Neural progenitor cell (in vitro differentiated cells): ENCODE data around the gene BEAN1. TPM values are rescaled to one million over a fixed set of nuclear protein-coding genes. Genes with fewer than 3 reads are reported as not detected.

Experiments
- DNase-seq: peaks from one replicate; pipeline ENCODE4 v3.0.0-alpha.2; 2016; ENCODE audit warnings: low spot score
- H2AFZ ChIP-seq: fragments of 200-600 bp; sonication (generic); replicated peaks from 2 replicates; pipeline ENCODE4 v1.6.1; 2016; ENCODE audit warnings: antibody characterized with exemption
- H3F3A ChIP-seq: fragments of 200-600 bp; sonication (generic); 2 replicates; pipeline ENCODE4 v1.6.1; 2016; ENCODE audit warnings: antibody characterized with exemption, low read depth
- H3K27ac ChIP-seq: fragments of 200-600 bp; sonication (generic); 2 replicates; pipeline ENCODE4 v1.5.1; 2016; ENCODE audit warnings: mild to moderate bottlenecking
- H3K27me3 ChIP-seq: fragments of 200-600 bp; sonication (generic); 2 replicates; pipeline ENCODE4 v1.6.1; 2016; ENCODE audit warnings: mild to moderate bottlenecking, moderate library complexity
- H3K36me3 ChIP-seq: fragments of 200-600 bp; sonication (generic); 2 replicates; pipeline ENCODE4 v1.5.1; 2016
- H3K4me1 ChIP-seq: fragments of 200-600 bp; sonication (generic); 2 replicates; pipeline ENCODE4 v1.6.1; 2016; ENCODE audit warnings: mixed run types
- H3K4me2 ChIP-seq: fragments of 200-600 bp; sonication (generic); 2 replicates; pipeline ENCODE4 v1.6.1; 2016
- H3K4me3 ChIP-seq: fragments of 200-600 bp; sonication (generic); 2 replicates; pipeline ENCODE4 v1.5.1; 2016
- H3K79me2 ChIP-seq: fragments of 200-600 bp; sonication (generic); 2 replicates; pipeline ENCODE4 v1.6.1; 2016; ENCODE audit warnings: low read depth
- H3K9ac ChIP-seq: fragments of 200-600 bp; sonication (generic); 2 replicates; pipeline ENCODE4 v1.6.1; 2016
- H3K9me3 ChIP-seq: fragments of 200-600 bp; sonication (generic); 2 replicates; pipeline ENCODE4 v1.5.1; 2016; ENCODE audit warnings: low read depth
- H4K20me1 ChIP-seq: fragments of 200-600 bp; sonication (generic); 2 replicates; pipeline ENCODE4 v1.6.1; 2016; ENCODE audit warnings: low read depth
- H3K27ac Mint-ChIP-seq: 3 replicates; pipeline ENCODE4 v1.8.0; 2021; ENCODE audit warnings: mixed read lengths
- H3K27me3 Mint-ChIP-seq: 2 replicates; pipeline ENCODE4 v1.8.0; 2022; ENCODE audit warnings: low read depth, mild to moderate bottlenecking, inconsistent platforms, moderate library complexity, mixed read lengths; ENCODE audit not compliant: insufficient read depth
- H3K36me3 Mint-ChIP-seq: 3 replicates; pipeline ENCODE4 v1.8.0; 2021; ENCODE audit warnings: mixed read lengths
- H3K4me1 Mint-ChIP-seq: 3 replicates; pipeline ENCODE4 v1.8.0; 2021; ENCODE audit warnings: mixed read lengths
- H3K4me3 Mint-ChIP-seq: 3 replicates; pipeline ENCODE4 v1.8.0; 2021; ENCODE audit warnings: mild to moderate bottlenecking, moderate library complexity, mixed read lengths
- H3K9me3 Mint-ChIP-seq: 3 replicates; pipeline ENCODE4 v1.8.0; 2020; ENCODE audit warnings: mixed read lengths
- CTCF ChIP-seq: fragments of 200-600 bp; sonication (generic); IDR thresholded peaks from 2 replicates; pipeline ENCODE4 v1.5.1; 2017; ENCODE audit warnings: antibody characterized with exemption, mild to moderate bottlenecking
- EZH2 ChIP-seq: fragments of 200-600 bp; sonication (generic); IDR thresholded peaks from 2 replicates; pipeline ENCODE4 v1.6.1; 2017; ENCODE audit warnings: antibody characterized with exemption, mild to moderate bottlenecking, moderate library complexity
- EZH2phosphoT487 ChIP-seq: fragments of 200-600 bp; sonication (generic); IDR thresholded peaks from 2 replicates; pipeline ENCODE4 v1.6.1; 2017; ENCODE audit warnings: antibody characterized with exemption
- total RNA-seq: library from RNA; depleted of rRNA; stranded (reverse); fragments of >200 nt; gene quantifications from 2 replicates; pipeline ENCODE4 v1.2.3, GENCODE V29; 2015; ENCODE audit warnings: low replicate concordance

The BEAN1 gene
- total RNA-seq, 1 donor from 2014 or later, result 0.32 TPM

- Histone ChIP-seq H3K4me3 (no peak overlapping the region), H3K4me1 (peaks cover 25% of the 10 kb centered on the region), H3K27me3 (peaks cover 57% of the 10 kb centered on the region), H3K9me3 (no peaks in the 10 kb centered on the region), H3K27ac (no peak overlapping the region), H3K36me3 (no peaks in the 10 kb centered on the region), H3F3A (peaks cover 32% of the 10 kb centered on the region), H4K20me1 (peaks cover 14% of the 10 kb centered on the region), H2AFZ (no peak overlapping the region), H3K9ac (no peak overlapping the region), H3K79me2 (no peaks in the 10 kb centered on the region), H3K4me2 (no peak overlapping the region)
- Mint-ChIP-seq H3K9me3 (no peaks in the 10 kb centered on the region), H3K27ac (no peak overlapping the region), H3K4me3 (no peak overlapping the region), H3K4me1 (peaks cover 33% of the 10 kb centered on the region), H3K36me3 (no peaks in the 10 kb centered on the region), H3K27me3 (peaks cover 23% of the 10 kb centered on the region)
- DNase-seq, result no peak
- TF ChIP-seq CTCF (no peak), EZH2phosphoT487 (no peak)
Observed at GRCh38 chr16:66431760-66432159, 4.7 kb downstream of the BEAN1 start.

GRCh38 chr16:66432429-66432828 is 5.3 kb downstream of the BEAN1 start:
- H3K27ac Mint-ChIP-seq, result no peak overlapping the region
- H3K4me1 ChIP-seq, result peaks cover 25% of the 10 kb centered on the region

GRCh38 chr16:66434619-66435430 is 7.7 kb downstream of the BEAN1 start:
- H3K4me1 Mint-ChIP-seq, result peaks cover 21% of the 10 kb centered on the region
- no peak overlapping the region for H2AFZ ChIP-seq
- no peak for DNase-seq
- H3K79me2 ChIP-seq, result no peaks in the 10 kb centered on the region
- no peaks in the 10 kb centered on the region for H3K9me3 ChIP-seq
- H3F3A ChIP-seq, result peaks cover 7% of the 10 kb centered on the region
- H3K27ac Mint-ChIP-seq, result no peak overlapping the region
- TF ChIP-seq EZH2phosphoT487 (no peak), CTCF (no peak)
- no peak overlapping the region for H3K4me3 ChIP-seq
- H4K20me1 ChIP-seq, result no peaks in the 10 kb centered on the region
- H3K36me3 ChIP-seq, result no peaks in the 10 kb centered on the region
- H3K4me3 Mint-ChIP-seq, result peak overlapping the region; percentile 67
- H3K36me3 Mint-ChIP-seq, result no peaks in the 10 kb centered on the region
- H3K9me3 Mint-ChIP-seq, result no peaks in the 10 kb centered on the region
- H3K27me3 Mint-ChIP-seq, result peaks cover 6% of the 10 kb centered on the region
- peaks cover 4% of the 10 kb centered on the region for H3K4me1 ChIP-seq
- H3K4me2 ChIP-seq, result no peak overlapping the region
- no peak overlapping the region for H3K27ac ChIP-seq
- H3K9ac ChIP-seq, result no peak overlapping the region
- peaks cover 28% of the 10 kb centered on the region for H3K27me3 ChIP-seq

More at GRCh38 chr16:66432429-66432828, 5.3 kb downstream of the BEAN1 start:
- DNase-seq, result no peak
- Histone ChIP-seq H3K9me3 (no peaks in the 10 kb centered on the region), H4K20me1 (peaks cover 14% of the 10 kb centered on the region), H3K79me2 (no peaks in the 10 kb centered on the region), H3K27me3 (peaks cover 52% of the 10 kb centered on the region), H3K4me3 (no peak overlapping the region), H3K9ac (no peak overlapping the region), H3K36me3 (no peaks in the 10 kb centered on the region), H3K4me2 (no peak overlapping the region), H3K27ac (no peak overlapping the region), H2AFZ (no peak overlapping the region), H3F3A (peaks cover 31% of the 10 kb centered on the region)
- Mint-ChIP-seq H3K9me3 (no peaks in the 10 kb centered on the region), H3K27me3 (peaks cover 23% of the 10 kb centered on the region), H3K4me1 (peaks cover 33% of the 10 kb centered on the region), H3K4me3 (no peak overlapping the region), H3K36me3 (no peaks in the 10 kb centered on the region)
- TF ChIP-seq EZH2phosphoT487 (no peak), EZH2 (no peak), CTCF (no peak)
